ENCODE data around the gene PHRF1.

The PHRF1 gene

DNA sequence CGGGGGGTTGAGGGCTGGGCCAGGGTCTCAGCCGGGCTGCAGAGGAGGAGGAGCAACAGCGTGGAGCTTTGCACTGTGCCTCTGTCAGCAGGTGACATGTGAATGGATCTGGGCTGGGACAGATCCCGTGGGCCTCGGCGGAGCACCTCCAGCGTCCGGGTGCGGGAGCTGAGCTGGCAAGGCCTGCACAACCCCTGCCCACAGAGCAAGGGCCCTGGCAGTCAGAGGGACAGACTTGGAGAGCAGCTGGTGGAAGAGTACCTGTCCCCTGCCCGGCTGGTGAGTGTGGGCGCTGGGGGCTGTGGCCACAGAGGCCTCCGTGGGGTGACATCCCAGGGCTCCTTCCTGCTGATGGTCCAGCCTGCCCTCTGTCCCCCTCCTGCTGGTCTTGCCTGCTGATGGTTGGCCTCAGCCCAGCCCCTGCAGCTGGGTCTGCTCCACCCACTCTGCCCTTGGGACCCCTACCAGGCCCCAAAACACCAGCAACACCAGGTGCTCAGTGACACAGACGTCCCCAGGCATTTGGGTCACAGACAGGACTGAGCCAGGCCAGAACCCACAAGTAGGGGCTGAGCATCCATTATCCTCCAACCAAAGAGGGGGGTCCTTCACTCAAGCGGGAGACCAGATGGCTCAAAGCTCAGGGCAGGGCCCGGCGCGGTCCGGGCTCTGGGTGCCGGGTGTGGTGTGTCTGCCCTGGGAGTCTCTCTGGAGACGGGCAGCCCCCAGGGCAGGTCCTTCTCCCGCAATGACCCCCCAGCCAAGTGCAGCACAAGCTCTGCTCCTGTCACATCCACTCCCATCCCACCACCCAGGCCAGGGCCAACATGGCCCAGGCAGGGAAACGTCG lies 35.5 kb upstream of the PHRF1 start:
- TF ChIP-seq, protein P1, sequence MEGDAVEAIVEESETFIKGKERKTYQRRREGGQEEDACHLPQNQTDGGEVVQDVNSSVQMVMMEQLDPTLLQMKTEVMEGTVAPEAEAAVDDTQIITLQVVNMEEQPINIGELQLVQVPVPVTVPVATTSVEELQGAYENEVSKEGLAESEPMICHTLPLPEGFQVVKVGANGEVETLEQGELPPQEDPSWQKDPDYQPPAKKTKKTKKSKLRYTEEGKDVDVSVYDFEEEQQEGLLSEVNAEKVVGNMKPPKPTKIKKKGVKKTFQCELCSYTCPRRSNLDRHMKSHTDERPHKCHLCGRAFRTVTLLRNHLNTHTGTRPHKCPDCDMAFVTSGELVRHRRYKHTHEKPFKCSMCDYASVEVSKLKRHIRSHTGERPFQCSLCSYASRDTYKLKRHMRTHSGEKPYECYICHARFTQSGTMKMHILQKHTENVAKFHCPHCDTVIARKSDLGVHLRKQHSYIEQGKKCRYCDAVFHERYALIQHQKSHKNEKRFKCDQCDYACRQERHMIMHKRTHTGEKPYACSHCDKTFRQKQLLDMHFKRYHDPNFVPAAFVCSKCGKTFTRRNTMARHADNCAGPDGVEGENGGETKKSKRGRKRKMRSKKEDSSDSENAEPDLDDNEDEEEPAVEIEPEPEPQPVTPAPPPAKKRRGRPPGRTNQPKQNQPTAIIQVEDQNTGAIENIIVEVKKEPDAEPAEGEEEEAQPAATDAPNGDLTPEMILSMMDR (IDR thresholded peaks at IDR 0.05; ENCODE audit: low read depth, low read length, missing control alignments): no peak
- in situ Hi-C loops (cut with HindIII; ENCODE audit: low sequenced_read_pairs): no loop called here
- no peak for DNase-seq (ENCODE audit: low read depth)
- no peak overlapping the region for H3K4me3 ChIP-seq (ENCODE audit: low read depth, low read length)

DNA sequence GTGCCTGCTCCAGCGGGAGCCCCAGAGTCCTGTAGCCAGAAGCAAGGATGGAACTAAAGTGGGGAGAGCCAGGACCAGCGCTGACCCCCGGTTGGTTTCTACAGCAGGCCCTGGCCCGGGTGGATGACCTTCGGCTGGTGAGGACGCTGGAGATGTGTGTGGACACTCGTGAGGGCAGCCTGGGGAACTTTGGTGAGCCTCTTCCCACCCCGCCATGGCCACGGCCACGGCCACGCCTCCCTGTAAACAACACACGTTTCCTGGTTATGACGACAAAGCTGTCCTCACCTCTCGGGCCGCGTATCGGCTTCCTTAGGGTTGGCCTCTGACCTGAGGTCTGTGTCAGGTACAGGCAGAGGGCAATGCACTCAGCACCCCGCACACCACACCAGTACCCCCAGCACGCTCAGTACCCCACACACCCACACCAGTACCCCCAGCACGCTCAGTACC lies 34.8 kb upstream of the PHRF1 start:
- in situ Hi-C loops (cut with HindIII; ENCODE audit: low sequenced_read_pairs): no loop called here
- no peak overlapping the region for H3K4me3 ChIP-seq (ENCODE audit: low read depth, low read length)
- DNase-seq (ENCODE audit: low read depth): no peak
- TF ChIP-seq, protein P1 (IDR thresholded peaks at IDR 0.05; ENCODE audit: low read depth, low read length, missing control alignments): no peak

DNA sequence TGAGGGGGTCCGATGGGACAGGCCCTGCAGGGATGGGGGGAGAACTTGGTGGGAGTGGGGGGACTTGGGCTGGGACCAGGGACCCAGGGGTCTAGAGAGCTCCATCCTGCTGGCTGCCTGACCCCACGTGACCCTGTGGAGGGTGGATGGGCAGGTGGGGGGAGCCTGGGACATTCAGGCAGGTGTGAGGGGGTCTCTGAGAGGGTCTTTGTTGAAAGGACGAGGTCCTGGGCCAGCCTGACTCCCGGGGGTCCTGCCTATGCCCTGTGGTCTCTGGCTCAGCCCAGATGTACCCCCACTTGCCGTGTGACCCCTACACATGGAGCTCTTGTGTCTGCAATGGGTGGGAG lies 31.5 kb upstream of the PHRF1 start:
- TF ChIP-seq, protein P1 (IDR thresholded peaks at IDR 0.05; ENCODE audit: low read depth, low read length, missing control alignments): no peak
- no peak overlapping the region for H3K4me3 ChIP-seq (ENCODE audit: low read depth, low read length)
- in situ Hi-C loops (cut with HindIII; ENCODE audit: low sequenced_read_pairs): no loop called here
- DNase-seq (ENCODE audit: low read depth): no peak

DNA sequence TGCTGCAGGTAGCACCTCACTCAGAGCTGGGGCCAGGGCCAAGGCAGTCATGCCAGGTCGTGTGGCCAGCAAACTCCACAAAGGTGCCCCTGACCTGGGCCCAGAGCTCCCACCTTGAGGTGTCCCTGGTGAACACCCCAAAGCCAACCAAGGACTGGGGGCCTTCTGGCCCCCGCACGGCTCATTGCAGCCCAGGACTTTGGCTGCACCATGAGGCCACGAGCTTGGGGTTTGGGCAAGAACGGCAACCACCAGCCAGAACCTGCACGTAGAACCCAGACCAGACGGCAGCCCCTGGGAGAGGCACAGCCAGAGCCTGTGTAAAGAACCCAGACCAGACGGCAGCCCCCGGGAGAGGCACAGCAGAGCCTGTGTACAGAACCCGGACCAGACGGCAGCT lies 31.1 kb upstream of the PHRF1 start:
- in situ Hi-C loops (cut with HindIII; ENCODE audit: low sequenced_read_pairs): no loop called here
- no peak overlapping the region for H3K4me3 ChIP-seq (ENCODE audit: low read depth, low read length)
- TF ChIP-seq, protein P1 (IDR thresholded peaks at IDR 0.05; ENCODE audit: low read depth, low read length, missing control alignments): no peak
- DNase-seq (ENCODE audit: low read depth): no peak

DNA sequence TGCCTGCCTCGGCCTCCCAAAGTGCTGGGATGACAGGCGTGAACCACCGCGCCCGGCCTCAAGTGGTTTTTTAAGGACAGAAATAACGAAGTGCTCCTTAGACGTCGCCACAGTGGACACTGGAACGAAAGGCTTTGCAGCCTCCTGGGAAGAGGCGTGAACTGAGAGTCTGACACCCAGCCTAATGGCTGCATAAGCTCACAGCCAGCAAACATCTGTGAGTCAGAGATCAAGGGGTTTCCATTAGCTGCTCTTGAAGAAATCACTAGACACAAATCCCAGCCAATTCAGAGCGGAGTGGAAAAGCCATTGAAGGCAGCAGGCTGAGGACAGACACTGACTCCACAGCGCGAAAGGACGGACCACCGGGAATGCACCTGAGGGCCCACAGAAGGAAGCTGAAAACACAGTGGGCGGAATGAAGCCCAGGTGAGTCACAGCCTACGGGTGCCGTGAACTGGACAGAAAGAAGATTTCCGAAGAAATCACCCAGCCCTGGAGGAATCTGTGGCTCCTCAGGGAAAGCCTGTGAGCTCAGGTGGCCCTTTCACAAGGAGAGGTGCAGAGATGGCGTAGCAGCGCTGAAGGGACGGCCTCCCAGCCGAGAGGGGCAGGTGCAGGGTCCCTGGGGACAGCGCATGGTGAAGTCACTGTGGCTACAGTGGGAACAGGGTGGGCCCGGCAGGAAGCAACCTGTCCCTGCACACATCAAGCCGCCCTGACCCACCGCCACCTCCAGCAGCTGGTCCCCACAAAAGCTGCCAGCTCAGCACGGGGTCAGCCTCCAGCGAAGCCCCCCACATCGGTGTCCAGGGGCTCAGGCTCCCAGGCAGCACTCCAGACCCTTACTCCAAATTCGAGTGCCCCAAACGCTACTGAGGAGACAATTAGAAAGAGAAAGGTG lies 27.3 kb upstream of the PHRF1 start:
- no peak overlapping the region for H3K4me3 ChIP-seq (ENCODE audit: low read depth, low read length)
- in situ Hi-C loops (cut with HindIII; ENCODE audit: low sequenced_read_pairs): no loop called here
- DNase-seq (ENCODE audit: low read depth): no peak
- TF ChIP-seq, protein P1 (IDR thresholded peaks at IDR 0.05; ENCODE audit: low read depth, low read length, missing control alignments): no peak

DNA sequence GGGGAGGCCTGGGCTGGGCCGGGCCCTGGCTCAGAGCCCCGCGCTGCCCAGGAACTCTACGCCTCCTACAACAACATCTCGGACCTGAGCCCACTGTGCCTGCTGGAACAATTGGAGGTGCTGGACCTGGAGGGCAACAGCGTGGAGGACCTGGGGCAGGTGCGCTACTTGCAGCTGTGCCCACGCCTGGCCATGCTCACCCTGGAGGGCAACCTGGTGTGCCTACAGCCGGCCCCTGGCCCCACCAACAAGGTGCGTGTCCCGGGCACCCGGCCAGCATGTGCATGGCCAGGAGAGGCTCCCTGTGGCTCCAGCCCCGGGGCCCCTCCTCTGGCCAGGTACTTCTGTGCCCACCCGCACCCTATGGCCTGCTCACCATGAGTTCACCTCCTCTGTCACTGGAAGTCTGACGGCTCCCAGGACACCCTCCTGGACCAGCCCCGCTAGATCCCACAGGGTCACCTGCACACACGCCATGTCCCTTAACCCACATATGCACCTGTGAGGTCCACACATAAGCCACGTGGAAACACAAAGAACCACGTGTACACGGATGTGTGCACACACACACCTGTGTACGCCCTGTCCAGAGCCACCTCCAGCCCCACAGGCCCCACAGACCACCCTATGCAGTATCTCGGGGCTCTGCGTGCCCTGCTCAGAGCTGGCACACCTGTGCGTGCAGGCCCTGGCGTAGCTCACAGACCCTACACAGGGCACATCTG lies 26.1 kb upstream of the PHRF1 start:
- H3K4me3 ChIP-seq (ENCODE audit: low read depth, low read length): no peak overlapping the region
- TF ChIP-seq, protein P1 (IDR thresholded peaks at IDR 0.05; ENCODE audit: low read depth, low read length, missing control alignments): no peak
- DNase-seq (ENCODE audit: low read depth): no peak
- in situ Hi-C loops (cut with HindIII; ENCODE audit: low sequenced_read_pairs): no loop called here
